Ascending aorta (tissue), 2 donors: ENCODE results near the gene TEX51. TPM values are rescaled to one million over a fixed set of nuclear protein-coding genes. Genes with fewer than 3 reads are reported as not detected.
A peak's percentile ranks its signal among the peaks of the same experiment; 100 is the strongest.

Source experiments
- DNase-seq, 2 donors: peaks; one replicate each; pipeline ENCODE4 v3.0.0-alpha.2; 2019; ENCODE audit warnings: low spot score in 2 of 2
- H3K27ac ChIP-seq, 2 donors: fragments of 200-600 bp; sonication (generic); one replicate each; pipeline ENCODE4 v1.5.1; 2016 to 2017; ENCODE audit warnings: mild to moderate bottlenecking in 1 of 2
- H3K27me3 ChIP-seq: fragments of 200-600 bp; sonication (generic); one replicate; pipeline ENCODE4 v1.5.1; 2017
- H3K36me3 ChIP-seq, 2 donors: fragments of 200-600 bp; sonication (generic); one replicate each; pipeline ENCODE4 v1.5.1; 2016
- H3K4me1 ChIP-seq, 2 donors: fragments of 200-600 bp; sonication (generic); one replicate each; pipeline ENCODE4 v1.5.1; 2016 to 2017; ENCODE audit warnings: mild to moderate bottlenecking in 1 of 2
- H3K4me3 ChIP-seq, 2 donors: fragments of 200-600 bp; sonication (generic); one replicate each; pipeline ENCODE4 v1.5.1; 2016 to 2017; ENCODE audit warnings: mild to moderate bottlenecking in 1 of 2
- H3K9me3 ChIP-seq, 2 donors: fragments of 200-600 bp; sonication (generic); one replicate each; pipeline ENCODE4 v1.5.1; 2016
- CTCF ChIP-seq, 3 experiments: fragments of 200-600 bp in 2 of 3; fragments of 450-650 bp in 1 of 3; sonication (generic) in 2 of 3; IDR thresholded peaks; one replicate each; pipeline ENCODE4 v1.5.1; 2016 to 2019; ENCODE audit warnings: antibody characterized with exemption in 3 of 3, mild to moderate bottlenecking in 1 of 3, moderate library complexity in 1 of 3
- intact Hi-C: fragments of 100-400 bp; cut with DNase I; formaldehyde crosslinking; loops from one replicate; pipeline ENCODE4 v1.15.1; 2023
- total RNA-seq: library from RNA; depleted of rRNA; stranded (reverse); fragments of >200 nt; gene quantifications from one replicate; pipeline ENCODE4 v1.1.0, GENCODE V29; 2016

Gene TEX51
- total RNA-seq, 1 donor from 2014 or later = not detected

GRCh38 chr2:126886916-126887280, 11.8 kb upstream of the TEX51 start:
- Histone ChIP-seq H3K4me3 (no peak overlapping the region), H3K27me3 (no peaks in the 10 kb centered on the region), H3K36me3 (no peaks in the 10 kb centered on the region), H3K27ac (no peak overlapping the region), H3K9me3 (no peaks in the 10 kb centered on the region), H3K4me1 (no peaks in the 10 kb centered on the region)
- DNase-seq = no peak
- intact Hi-C loops = no loop called here
- TF ChIP-seq CTCF (IDR thresholded peaks at IDR 0.05) = no peak

- peak in 1 of 2 donors; percentile 56 for DNase-seq
Observed at GRCh38 chr2:126887506-126887905, 11.2 kb upstream of the TEX51 start.

GRCh38 chr2:126888046-126888445, 10.6 kb upstream of the TEX51 start:
- Histone ChIP-seq H3K27me3 (no peaks in the 10 kb centered on the region), H3K36me3 (no peaks in the 10 kb centered on the region), H3K4me1 (no peaks in the 10 kb centered on the region), H3K27ac (no peak overlapping the region), H3K4me3 (no peak overlapping the region), H3K9me3 (no peaks in the 10 kb centered on the region)
- DNase-seq = peak in 1 of 2 donors; percentile 45
- TF ChIP-seq CTCF (IDR thresholded peaks at IDR 0.05) = no peak
- intact Hi-C loops = no loop called here

More at GRCh38 chr2:126887506-126887905, 11.2 kb upstream of the TEX51 start:
- intact Hi-C loops = no loop called here
- Histone ChIP-seq H3K27me3 (no peaks in the 10 kb centered on the region), H3K9me3 (no peaks in the 10 kb centered on the region), H3K4me1 (no peaks in the 10 kb centered on the region), H3K4me3 (no peak overlapping the region), H3K36me3 (no peaks in the 10 kb centered on the region), H3K27ac (no peak overlapping the region)
- no peak for TF ChIP-seq CTCF (IDR thresholded peaks at IDR 0.05)

GRCh38 chr2:126889071-126889470, 9.6 kb upstream of the TEX51 start:
- TF ChIP-seq CTCF (IDR thresholded peaks at IDR 0.05) = no peak
- Histone ChIP-seq H3K27ac (no peak overlapping the region), H3K4me1 (no peaks in the 10 kb centered on the region), H3K9me3 (no peaks in the 10 kb centered on the region), H3K27me3 (no peaks in the 10 kb centered on the region), H3K36me3 (no peaks in the 10 kb centered on the region), H3K4me3 (no peak overlapping the region)
- intact Hi-C loops = no loop called here
- DNase-seq = no peak

GRCh38 chr2:126889496-126890135, 9.1 kb upstream of the TEX51 start:
- no peak for TF ChIP-seq CTCF (IDR thresholded peaks at IDR 0.05)
- no peak overlapping the region for H3K27ac ChIP-seq
- no peaks in the 10 kb centered on the region for H3K4me1 ChIP-seq
- DNase-seq = peak in 1 of 2 donors; percentile 42
- intact Hi-C loops = no loop called here
- H3K36me3 ChIP-seq = no peaks in the 10 kb centered on the region
- no peaks in the 10 kb centered on the region for H3K27me3 ChIP-seq
- no peak overlapping the region for H3K4me3 ChIP-seq
- no peaks in the 10 kb centered on the region for H3K9me3 ChIP-seq

GRCh38 chr2:126890136-126890510, 8.6 kb upstream of the TEX51 start:
- TF ChIP-seq CTCF (IDR thresholded peaks at IDR 0.05) = no peak
- peak in 1 of 2 donors; percentile 28 for DNase-seq
- no peak overlapping the region for H3K27ac ChIP-seq
- no peak overlapping the region for H3K4me3 ChIP-seq
- no peaks in the 10 kb centered on the region for H3K27me3 ChIP-seq
- no peaks in the 10 kb centered on the region for H3K9me3 ChIP-seq
- no peaks in the 10 kb centered on the region for H3K36me3 ChIP-seq
- H3K4me1 ChIP-seq = no peaks in the 10 kb centered on the region
- intact Hi-C loops = no loop called here
